ENCODE measurements around the gene PNISR. TPM values are rescaled to one million over a fixed set of nuclear protein-coding genes. Genes with fewer than 3 reads are reported as not detected.

Gene PNISR
- 18.1 and 30.1 TPM in 2 replicates for total RNA-seq

GRCh38 chr6:99424761-99425646 lies at the start of gene PNISR:
PNISR (minus strand) TSS chr6:99425308; CDS start chr6:99414659, 10,649 bp downstream.

GRCh38 chr6:99393698-99394531 lies 31.2 kb downstream of the PNISR start, which contains the start of gene COQ3:
COQ3 (minus strand) TSS chr6:99394195; CDS start chr6:99394179, 16 bp downstream.

GRCh38 chr6:99349171-99350141 lies 75.7 kb downstream of the PNISR start, which contains the start of gene FAXC:
FAXC (minus strand) TSS chr6:99349674; CDS start chr6:99349372, 302 bp downstream.

Other genes starting within 250 kb of the PNISR start
- 1.5 TPM in 1 of 2 replicates, not detected in the other for gene FAXC, start 75.6 kb downstream of the PNISR start, total RNA-seq
- 3.4 and 4.2 TPM in 2 replicates for gene COQ3, start 31.1 kb downstream of the PNISR start, total RNA-seq
- gene USP45, start 90.1 kb upstream of the PNISR start, total RNA-seq = 6.1 and 16.4 TPM in 2 replicates
- 54.4 and 70.2 TPM in 2 replicates for gene CCNC, start 143.4 kb upstream of the PNISR start, total RNA-seq
- gene PRDM13, start 181.5 kb upstream of the PNISR start, total RNA-seq = not detected in 2 replicates